CD4-positive, alpha-beta memory T cell (primary cell): Measurements from ENCODE around the gene SPON2. TPM values are rescaled to one million over a fixed set of nuclear protein-coding genes. Genes with fewer than 3 reads are reported as not detected.

Experiments
- CTCF ChIA-PET: fragments of 350-600 bp; sonication (Branson Sonifier 250); formaldehyde crosslinking; loops from one replicate; lab custom pipeline; 2021; ENCODE audit warnings: inconsistent platforms; ENCODE audit not compliant: partially characterized antibody; lab: Charles Lee
- POLR2A ChIA-PET: fragments of 350-600 bp; sonication (Branson Sonifier 250); formaldehyde crosslinking; loops from one replicate; lab custom pipeline; 2021; ENCODE audit not compliant: partially characterized antibody; lab: Charles Lee
- DNase-seq, 5 donors: peaks; one replicate each; pipeline versions ENCODE4 v3.0.0 to v3.0.0-alpha.2; 2020 to 2022; ENCODE audit warnings: mixed read lengths in 1 of 5
- H3K27ac ChIP-seq: one replicate; pipeline ENCODE4 v1.7.0; 2013; ENCODE audit warnings: low read depth, low read length
- H3K27me3 ChIP-seq: 2 replicates; pipeline ENCODE4 v1.7.0; 2013; ENCODE audit warnings: mild to moderate bottlenecking, low read length, moderate library complexity; ENCODE audit not compliant: insufficient read depth
- H3K36me3 ChIP-seq: 2 replicates; pipeline ENCODE4 v1.7.0; 2013; ENCODE audit warnings: mild to moderate bottlenecking, low read length, moderate library complexity; ENCODE audit not compliant: insufficient read depth
- H3K4me1 ChIP-seq: 2 replicates; pipeline ENCODE4 v1.7.0; 2013; ENCODE audit warnings: mild to moderate bottlenecking, low read length, moderate library complexity; ENCODE audit not compliant: insufficient read depth
- H3K4me3 ChIP-seq, 2 donors: one replicate each; pipeline ENCODE4 v1.7.0; 2013; ENCODE audit warnings: low read length in 2 of 2, mild to moderate bottlenecking in 1 of 2
- H3K9me3 ChIP-seq, 2 donors: one replicate each; pipeline ENCODE4 v1.7.0; 2013; ENCODE audit warnings: low read length in 2 of 2, control low read depth in 1 of 2; ENCODE audit not compliant: control insufficient read depth in 1 of 2
- H3K27ac Mint-ChIP-seq, 7 donors: one replicate each; pipeline ENCODE4 v1.8.0; 2020 to 2021; ENCODE audit warnings: mixed read lengths in 7 of 7, mild to moderate bottlenecking in 6 of 7, inconsistent platforms in 3 of 7, moderate library complexity in 3 of 7
- H3K27me3 Mint-ChIP-seq, 2 donors: one replicate each; pipeline ENCODE4 v1.8.0; 2020 to 2021; ENCODE audit warnings: mixed read lengths in 2 of 2
- H3K36me3 Mint-ChIP-seq, 2 donors: one replicate each; pipeline ENCODE4 v1.8.0; 2020 to 2021; ENCODE audit warnings: mixed read lengths in 2 of 2, inconsistent platforms in 1 of 2, mild to moderate bottlenecking in 1 of 2
- H3K4me1 Mint-ChIP-seq, 4 donors: one replicate each; pipeline ENCODE4 v1.8.0; 2020 to 2021; ENCODE audit warnings: mixed read lengths in 4 of 4, mild to moderate bottlenecking in 1 of 4
- H3K4me3 Mint-ChIP-seq, 8 donors: one replicate each; pipeline ENCODE4 v1.8.0; 2020 to 2021; ENCODE audit warnings: mixed read lengths in 8 of 8, mild to moderate bottlenecking in 7 of 8, moderate library complexity in 6 of 8, inconsistent platforms in 3 of 8
- H3K9me3 Mint-ChIP-seq, 8 donors: one replicate each; pipeline ENCODE4 v1.8.0; 2020 to 2021; ENCODE audit warnings: mixed read lengths in 8 of 8, mild to moderate bottlenecking in 5 of 8, inconsistent platforms in 3 of 8, moderate library complexity in 1 of 8
- intact Hi-C: fragments of 100-400 bp; cut with micrococcal nuclease; formaldehyde crosslinking; loops from one replicate; pipeline ENCODE4 v1.15.1; 2023
- polyA plus RNA-seq, 2 donors: library from polyadenylated mRNA; unstranded; fragments of 300-500 nt; fragmentation: Illumina TruSeq; gene quantifications; one replicate each; pipeline ENCODE4 v1.2.3, GENCODE V29; 2021
- total RNA-seq, 2 experiments: library from RNA; stranded (reverse); gene quantifications; one replicate each; pipeline ENCODE4 v1.2.3, GENCODE V29; 2021

Gene SPON2
- 1 to 10 TPM; 7.2 TPM for total RNA-seq
- 1 to 10 TPM; 5.4 to 8.4 TPM for polyA plus RNA-seq

- Mint-ChIP-seq H3K4me1 (peaks cover 2 to 26% (median 10%) of the 10 kb centered on the region in 4 donors), H3K9me3 (no peaks in the 10 kb centered on the region), H3K4me3 (peak within 1 kb of the TSS; percentile 46 to 80 (median 70)), H3K27me3 (peaks cover 2 to 9% of the 10 kb centered on the region in 2 donors), H3K36me3 (peaks cover 0 to 3% of the 10 kb centered on the region in 2 donors), H3K27ac (peak within 1 kb of the TSS in 4 of 7 donors; percentile 12 to 82 (median 40))
- DNase-seq, result peak in 1 of 5 donors; percentile 22
- Histone ChIP-seq H3K9me3 (no peaks in the 10 kb centered on the region), H3K36me3 (no peaks in the 10 kb centered on the region), H3K4me3 (peak within 1 kb of the TSS in 1 of 2 donors; percentile 19), H3K4me1 (peaks cover 22% of the 10 kb centered on the region), H3K27ac (no peak within 1 kb of the TSS), H3K27me3 (peaks cover 16% of the 10 kb centered on the region)
- ChIA-PET CTCF (interaction anchor here (0.9 to 2.0 kb wide), 3 partner anchors 8 to 92 kb away, joined by 3 to 4 read pairs (median 3); no protein-coding TSS in a partner anchor), POLR2A (interaction anchor here (0.7 to 2.5 kb wide), 5 partner anchors 29 to 174 kb away, joined by 4 to 16 read pairs (median 6); partner anchors contain the start of gene CTBP1)
- intact Hi-C loops, result no loop called here
Measured at GRCh38 chr4:1172228-1172851, at the start of gene SPON2. Gene SPON2, minus strand, starts transcription at chr4:1172583.

GRCh38 chr4:1221155-1221870, 48.9 kb upstream of the SPON2 start:
- H3K9me3 Mint-ChIP-seq, result peaks cover 0 to 2% (median 0%) of the 10 kb centered on the region in 8 donors
- peak in 1 of 5 donors; percentile 30 for DNase-seq
- Histone ChIP-seq H3K9me3 (no peaks in the 10 kb centered on the region), H3K4me1 (peaks cover 31% of the 10 kb centered on the region), H3K27ac (no peak overlapping the region), H3K4me3 (no peak overlapping the region), H3K36me3 (peaks cover 17% of the 10 kb centered on the region), H3K27me3 (no peaks in the 10 kb centered on the region)
- peaks cover 33 to 45% of the 10 kb centered on the region in 2 donors for H3K36me3 Mint-ChIP-seq
- CTCF ChIA-PET, result no interaction called here
- peak overlapping the region in 4 of 7 donors; percentile 30 to 74 (median 66) for H3K27ac Mint-ChIP-seq
- peaks cover 28 to 46% (median 42%) of the 10 kb centered on the region in 4 donors for H3K4me1 Mint-ChIP-seq
- no peaks in the 10 kb centered on the region for H3K27me3 Mint-ChIP-seq
- H3K4me3 Mint-ChIP-seq, result peak overlapping the region in 1 of 8 donors; percentile 42
- POLR2A ChIA-PET, result no interaction called here
- intact Hi-C loops, result no loop called here

GRCh38 chr4:1220566-1220965, 48.2 kb upstream of the SPON2 start:
- Mint-ChIP-seq H3K4me1 (peaks cover 30 to 54% (median 42%) of the 10 kb centered on the region in 4 donors), H3K36me3 (peaks cover 33 to 41% of the 10 kb centered on the region in 2 donors), H3K4me3 (no peak overlapping the region), H3K27me3 (no peaks in the 10 kb centered on the region), H3K9me3 (peaks cover 0 to 2% (median 0%) of the 10 kb centered on the region in 8 donors), H3K27ac (peak overlapping the region in 1 of 7 donors; percentile 42)
- ChIA-PET POLR2A (no interaction called here), CTCF (interaction anchor here (0.7 to 4.7 kb wide), 2 partner anchors 17 to 23 kb away, joined by 3 to 22 read pairs; no protein-coding TSS in a partner anchor)
- Histone ChIP-seq H3K27ac (no peak overlapping the region), H3K4me3 (no peak overlapping the region), H3K4me1 (peaks cover 38% of the 10 kb centered on the region), H3K36me3 (peaks cover 20% of the 10 kb centered on the region), H3K9me3 (no peaks in the 10 kb centered on the region), H3K27me3 (no peaks in the 10 kb centered on the region)
- intact Hi-C loops, result no loop called here
- peak in 1 of 5 donors; percentile 17 for DNase-seq

- H3K36me3 Mint-ChIP-seq, result peaks cover 29 to 43% of the 10 kb centered on the region in 2 donors
Measured at GRCh38 chr4:1219566-1219950, 47.2 kb upstream of the SPON2 start.

GRCh38 chr4:1218634-1219565, 46.5 kb upstream of the SPON2 start:
- H3K27me3 Mint-ChIP-seq, result no peaks in the 10 kb centered on the region
- peak overlapping the region; percentile 7 to 86 (median 58) for H3K27ac Mint-ChIP-seq
- peak overlapping the region in 6 of 8 donors; percentile 21 to 56 (median 42) for H3K4me3 Mint-ChIP-seq
- H3K36me3 Mint-ChIP-seq, result peaks cover 23 to 36% of the 10 kb centered on the region in 2 donors
- Histone ChIP-seq H3K4me1 (peaks cover 40% of the 10 kb centered on the region), H3K4me3 (no peak overlapping the region), H3K27ac (no peak overlapping the region), H3K27me3 (no peaks in the 10 kb centered on the region), H3K36me3 (peaks cover 13% of the 10 kb centered on the region), H3K9me3 (no peaks in the 10 kb centered on the region)
- peaks cover 0 to 2% (median 0%) of the 10 kb centered on the region in 8 donors for H3K9me3 Mint-ChIP-seq
- ChIA-PET CTCF (interaction anchor here (2.1 to 4.7 kb wide), 3 partner anchors 15 to 51 kb away, joined by 5 to 22 read pairs (median 15); no protein-coding TSS in a partner anchor), POLR2A (interaction anchor here (5.5 kb wide), 1 partner anchor 30 kb away, joined by 35 read pairs; the partner anchor contains the start of gene CTBP1)
- intact Hi-C loops, result no loop called here
- H3K4me1 Mint-ChIP-seq, result peaks cover 25 to 58% (median 37%) of the 10 kb centered on the region in 4 donors
- no peak for DNase-seq

More at GRCh38 chr4:1219566-1219950, 47.2 kb upstream of the SPON2 start:
- peaks cover 20% of the 10 kb centered on the region for H3K36me3 ChIP-seq
- peak overlapping the region in 6 of 7 donors; percentile 21 to 77 (median 54) for H3K27ac Mint-ChIP-seq
- intact Hi-C loops, result no loop called here
- H3K4me3 Mint-ChIP-seq, result peak overlapping the region in 4 of 8 donors; percentile 35 to 56 (median 42)
- H3K9me3 ChIP-seq, result no peaks in the 10 kb centered on the region
- H3K9me3 Mint-ChIP-seq, result peaks cover 0 to 2% (median 0%) of the 10 kb centered on the region in 8 donors
- H3K4me1 ChIP-seq, result peaks cover 40% of the 10 kb centered on the region
- H3K4me3 ChIP-seq, result no peak overlapping the region
- DNase-seq, result peak in 1 of 5 donors; percentile 22
- no peaks in the 10 kb centered on the region for H3K27me3 Mint-ChIP-seq
- CTCF ChIA-PET, result interaction anchor here (4.7 kb wide), 2 partner anchors 16 to 49 kb away, joined by 15 to 22 read pairs; no protein-coding TSS in a partner anchor
- POLR2A ChIA-PET, result no interaction called here
- no peaks in the 10 kb centered on the region for H3K27me3 ChIP-seq
- H3K27ac ChIP-seq, result no peak overlapping the region
- H3K4me1 Mint-ChIP-seq, result peaks cover 28 to 58% (median 40%) of the 10 kb centered on the region in 4 donors

GRCh38 chr4:1217366-1217765, 45.0 kb upstream of the SPON2 start:
- peaks cover 25 to 58% (median 37%) of the 10 kb centered on the region in 4 donors for H3K4me1 Mint-ChIP-seq
- Histone ChIP-seq H3K36me3 (peaks cover 18% of the 10 kb centered on the region), H3K4me1 (peaks cover 40% of the 10 kb centered on the region), H3K4me3 (no peak overlapping the region), H3K27ac (peak overlapping the region; percentile 16), H3K27me3 (no peaks in the 10 kb centered on the region), H3K9me3 (no peaks in the 10 kb centered on the region)
- H3K36me3 Mint-ChIP-seq, result peaks cover 23 to 36% of the 10 kb centered on the region in 2 donors
- peak overlapping the region in 7 of 8 donors; percentile 47 to 80 (median 72) for H3K4me3 Mint-ChIP-seq
- ChIA-PET CTCF (interaction anchor here (0.6 to 4.7 kb wide), 8 partner anchors 14 to 88 kb away, joined by 3 to 22 read pairs (median 4); no protein-coding TSS in a partner anchor), POLR2A (interaction anchor here (0.8 to 5.5 kb wide), 5 partner anchors 14 to 50 kb away, joined by 3 to 35 read pairs (median 8); partner anchors contain the start of gene CTBP1)
- no peaks in the 10 kb centered on the region for H3K27me3 Mint-ChIP-seq
- peak overlapping the region; percentile 25 to 87 (median 63) for H3K27ac Mint-ChIP-seq
- intact Hi-C loops, result loop anchor here (1.0 to 2.0 kb wide), 2 partner anchors 15 to 50 kb away; no protein-coding TSS in a partner anchor
- DNase-seq, result peak in 1 of 5 donors; percentile 19
- H3K9me3 Mint-ChIP-seq, result peaks cover 0 to 2% (median 0%) of the 10 kb centered on the region in 8 donors
